DMS153 treated with DMSO at 0.1 percent for 48 hours (cell line): ENCODE data around the gene MS4A8.

Source experiments
- DNase-seq: peaks from one replicate; lab custom pipeline; 2025; ENCODE audit not compliant: unreplicated experiment; lab: John Stamatoyannopoulos, UW

The MS4A8 gene

GRCh38 chr11:60762851-60763691 is 63.7 kb downstream of the MS4A8 start:
- DNase-seq = peak; percentile 71

- DNase-seq = peak; percentile 13
Observed at GRCh38 chr11:60763692-60764369, 64.4 kb downstream of the MS4A8 start.

GRCh38 chr11:60764879-60765278 is 65.5 kb downstream of the MS4A8 start:
- no peak for DNase-seq

- no peak for DNase-seq
Observed at GRCh38 chr11:60765355-60765754, 65.9 kb downstream of the MS4A8 start.
